Suprapubic skin (tissue), 4 donors: ENCODE data around the gene APOM.

Experiments used
- POLR2A ChIP-seq, 2 donors: fragments of 450-650 bp; IDR thresholded peaks; one replicate each; pipeline ENCODE4 v1.6.1; 2017; ENCODE audit warnings: antibody characterized with exemption in 2 of 2, mild to moderate bottlenecking in 2 of 2, moderate library complexity in 2 of 2
- POLR2AphosphoS5 ChIP-seq, 3 donors: sonication (generic); formaldehyde crosslinking; IDR thresholded peaks; one replicate each; pipeline ENCODE4 v1.6.1; 2017; ENCODE audit warnings: antibody characterized with exemption in 3 of 3
- TF ChIP-seq, protein P1 (sequence below), 2 donors: fragments of 200-600 bp in 1 of 2; fragments of 450-650 bp in 1 of 2; sonication (generic) in 1 of 2; IDR thresholded peaks; one replicate each; pipeline ENCODE4 v1.5.1; 2016 to 2019; ENCODE audit warnings: antibody characterized with exemption in 2 of 2, mild to moderate bottlenecking in 1 of 2, moderate library complexity in 1 of 2

DNA sequence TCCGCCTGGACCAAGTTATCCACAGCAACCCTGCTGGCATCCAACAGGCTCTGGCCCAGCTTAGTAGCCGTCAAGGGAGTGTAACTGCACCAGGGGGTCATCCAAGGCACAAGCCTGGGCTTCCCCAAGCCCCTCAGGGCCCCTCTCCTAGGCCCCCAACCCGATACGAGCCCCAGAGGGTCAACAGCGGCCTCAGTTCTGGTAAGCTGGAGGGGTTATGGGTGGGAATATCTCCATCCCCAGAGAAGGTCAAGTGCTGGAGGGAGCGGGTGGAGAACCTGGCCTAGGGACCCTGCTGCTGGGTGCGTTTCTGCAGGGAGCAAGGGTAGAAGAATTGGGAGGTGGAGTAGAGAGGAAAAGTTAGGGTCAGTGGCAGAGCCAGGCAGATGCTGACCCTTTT is 22.2 kb upstream of the APOM start:
- TF ChIP-seq POLR2AphosphoS5 (IDR thresholded peaks at IDR 0.05) (no peak), POLR2A (IDR thresholded peaks at IDR 0.05) (no peak)
- TF ChIP-seq, protein P1, sequence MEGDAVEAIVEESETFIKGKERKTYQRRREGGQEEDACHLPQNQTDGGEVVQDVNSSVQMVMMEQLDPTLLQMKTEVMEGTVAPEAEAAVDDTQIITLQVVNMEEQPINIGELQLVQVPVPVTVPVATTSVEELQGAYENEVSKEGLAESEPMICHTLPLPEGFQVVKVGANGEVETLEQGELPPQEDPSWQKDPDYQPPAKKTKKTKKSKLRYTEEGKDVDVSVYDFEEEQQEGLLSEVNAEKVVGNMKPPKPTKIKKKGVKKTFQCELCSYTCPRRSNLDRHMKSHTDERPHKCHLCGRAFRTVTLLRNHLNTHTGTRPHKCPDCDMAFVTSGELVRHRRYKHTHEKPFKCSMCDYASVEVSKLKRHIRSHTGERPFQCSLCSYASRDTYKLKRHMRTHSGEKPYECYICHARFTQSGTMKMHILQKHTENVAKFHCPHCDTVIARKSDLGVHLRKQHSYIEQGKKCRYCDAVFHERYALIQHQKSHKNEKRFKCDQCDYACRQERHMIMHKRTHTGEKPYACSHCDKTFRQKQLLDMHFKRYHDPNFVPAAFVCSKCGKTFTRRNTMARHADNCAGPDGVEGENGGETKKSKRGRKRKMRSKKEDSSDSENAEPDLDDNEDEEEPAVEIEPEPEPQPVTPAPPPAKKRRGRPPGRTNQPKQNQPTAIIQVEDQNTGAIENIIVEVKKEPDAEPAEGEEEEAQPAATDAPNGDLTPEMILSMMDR (IDR thresholded peaks at IDR 0.05), result no peak
